Mucosa of gallbladder (tissue), 1 donor: ENCODE results near the gene SRCAP. TPM values are rescaled to one million over a fixed set of nuclear protein-coding genes. Genes with fewer than 3 reads are reported as not detected.
"Not testable (repeated sequence)": the region's sequence is repeated elsewhere in the genome, so short reads cannot be mapped to it uniquely, and the experiment has no call there.

ENCODE experiments used
- DNase-seq: peaks from one replicate; pipeline ENCODE4 v3.0.0-alpha.2; 2020; ENCODE audit warnings: low spot score
- total RNA-seq: library from RNA; stranded (reverse); gene quantifications from one replicate; pipeline ENCODE4 v1.2.1, GENCODE V29; 2021
- donor health status: DM: no; HTN: no; CAD: no.

Gene SRCAP
- total RNA-seq, 1 donor from 2014 or later, result 89.5 TPM

DNA sequence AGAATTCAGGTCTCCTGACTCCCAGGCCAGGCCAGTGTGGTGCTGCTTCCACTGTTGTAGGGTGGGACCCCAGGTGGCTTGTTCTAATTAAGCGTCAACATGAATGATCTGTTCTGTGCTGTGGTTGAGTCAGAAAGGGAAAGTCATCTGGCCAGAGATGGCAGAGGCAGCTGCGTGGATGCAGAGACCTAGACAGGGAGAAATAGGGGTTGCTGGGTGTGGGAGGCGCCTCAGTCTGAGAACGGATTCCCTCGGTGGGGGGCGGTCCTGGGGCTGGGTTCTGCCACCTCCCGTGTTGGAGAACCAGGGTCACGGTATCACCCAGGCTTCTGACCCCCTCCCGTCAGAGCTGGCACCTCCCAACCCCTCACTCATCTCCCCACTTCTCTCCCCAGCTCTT lies 35.2 kb upstream of the SRCAP start:
- no peak for DNase-seq

DNA sequence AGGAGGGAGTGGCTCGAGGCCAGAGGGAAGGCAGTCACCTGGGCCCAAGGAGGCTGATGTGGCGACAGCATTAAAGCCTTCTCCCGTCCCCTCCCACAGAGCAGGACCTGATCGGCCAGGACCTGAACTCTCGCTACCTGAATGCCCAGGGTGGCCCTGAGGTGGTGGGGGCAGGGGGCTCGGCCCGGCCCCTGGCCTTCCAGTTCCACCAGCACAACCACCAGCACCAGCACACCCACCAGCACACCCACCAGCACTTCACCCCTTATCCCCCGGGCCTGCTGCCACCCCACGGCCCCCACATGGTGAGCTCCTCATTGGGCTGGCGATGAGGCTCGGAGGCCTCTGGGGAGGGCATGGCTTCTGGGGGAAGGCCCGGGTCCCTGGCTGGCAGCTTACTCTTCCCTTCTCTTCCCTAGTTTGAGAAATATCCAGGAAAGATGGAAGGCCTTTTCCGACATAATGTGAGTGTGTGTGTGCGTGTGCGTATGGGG lies 34.3 kb upstream of the SRCAP start:
- DNase-seq, result no peak

DNA sequence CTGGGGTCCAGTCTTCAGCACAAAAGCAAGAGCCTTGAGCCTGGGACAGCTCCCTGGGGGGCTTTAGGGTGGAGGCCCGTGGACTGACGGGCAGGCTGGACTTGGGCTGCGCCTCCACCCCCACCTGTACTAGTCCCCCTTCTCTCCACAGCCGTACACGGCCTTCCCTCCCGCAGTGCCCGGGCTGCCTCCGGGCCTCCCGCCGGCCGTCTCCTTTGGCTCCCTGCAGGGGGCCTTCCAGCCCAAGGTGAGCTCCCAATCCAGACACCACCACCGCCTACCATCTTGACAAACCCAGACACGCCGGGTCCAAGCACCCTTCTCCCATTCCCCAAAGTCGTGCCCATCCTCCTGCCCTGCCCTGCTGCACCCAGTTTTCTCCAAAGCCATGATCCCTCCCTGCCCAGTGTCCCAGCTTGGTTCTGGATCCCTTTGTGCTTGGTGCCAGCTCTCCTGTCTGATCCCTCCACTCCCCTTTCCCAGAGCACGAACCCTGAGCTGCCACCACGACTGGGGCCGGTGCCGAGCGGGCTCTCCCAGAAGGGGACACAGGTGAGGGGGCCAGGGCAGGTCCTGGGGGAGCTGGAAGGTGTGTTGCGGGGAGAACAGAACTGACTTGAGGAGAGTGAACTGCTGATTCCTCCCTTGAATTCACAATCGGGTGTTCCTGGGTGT lies 33.7 kb upstream of the SRCAP start:
- no peak for DNase-seq

DNA sequence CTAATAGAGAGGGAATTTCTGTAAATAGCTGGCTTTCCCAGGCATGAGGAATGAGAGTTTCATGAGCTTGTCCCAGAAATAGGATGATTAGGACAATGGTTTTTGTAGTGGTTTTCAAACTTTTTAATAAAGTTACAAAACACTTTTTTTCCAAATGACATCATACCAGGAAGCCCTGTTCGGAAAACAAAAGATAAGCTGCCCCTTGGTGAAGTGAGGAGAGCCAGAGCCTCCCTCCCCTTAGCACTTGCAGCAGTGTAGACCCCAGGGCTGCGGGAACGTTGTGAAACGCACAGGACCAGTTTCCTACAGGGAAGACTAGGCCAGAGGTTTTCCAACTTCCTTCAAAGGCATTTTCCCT lies 33.2 kb upstream of the SRCAP start:
- no peak for DNase-seq

DNA sequence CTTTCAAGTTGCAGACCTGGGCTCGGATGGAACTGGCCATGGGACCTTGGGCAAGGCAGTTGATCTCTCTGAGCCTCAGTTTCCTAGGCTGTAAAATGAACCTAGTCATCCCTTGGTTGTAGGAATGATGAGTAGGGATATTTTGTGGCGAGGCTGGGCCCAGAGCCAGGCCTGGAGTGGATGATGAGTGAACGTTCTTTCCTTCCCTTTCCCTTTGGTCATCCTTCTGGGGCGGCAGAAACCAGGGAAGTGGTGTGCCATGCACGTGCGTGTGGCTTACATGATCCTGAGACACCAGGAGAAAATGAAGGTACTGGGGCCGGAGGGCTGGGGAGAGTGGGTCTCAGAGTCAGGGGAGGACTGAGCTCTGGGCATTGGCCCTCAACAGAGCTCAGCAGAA lies 32.3 kb upstream of the SRCAP start:
- no peak for DNase-seq

DNA sequence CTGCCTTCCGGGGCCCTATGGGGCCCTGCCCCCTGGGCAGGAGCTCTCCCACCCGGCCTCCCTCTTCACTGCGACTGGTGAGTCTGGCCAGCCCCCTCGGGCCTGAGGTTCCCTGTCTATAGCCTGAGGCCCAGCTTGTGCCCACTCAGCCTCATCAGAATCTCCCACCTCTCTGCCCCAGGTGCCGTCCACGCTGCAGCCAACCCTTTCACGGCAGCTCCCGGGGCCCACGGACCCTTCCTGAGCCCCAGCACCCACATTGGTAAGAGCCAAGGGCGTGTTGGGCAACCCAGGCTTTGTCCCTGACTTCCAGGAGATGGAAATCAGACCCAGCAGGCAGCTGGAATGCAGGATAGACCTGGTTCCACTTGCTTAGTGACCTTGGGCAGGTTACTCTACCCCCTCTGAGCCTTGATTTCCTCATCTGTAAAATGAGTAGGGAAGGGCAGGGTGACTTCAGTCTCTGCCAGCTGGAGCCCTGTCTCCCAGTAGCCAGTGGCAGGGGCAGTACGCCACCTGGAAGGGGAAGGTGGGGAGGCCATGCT lies 31.5 kb upstream of the SRCAP start:
- DNase-seq, result no peak

DNA sequence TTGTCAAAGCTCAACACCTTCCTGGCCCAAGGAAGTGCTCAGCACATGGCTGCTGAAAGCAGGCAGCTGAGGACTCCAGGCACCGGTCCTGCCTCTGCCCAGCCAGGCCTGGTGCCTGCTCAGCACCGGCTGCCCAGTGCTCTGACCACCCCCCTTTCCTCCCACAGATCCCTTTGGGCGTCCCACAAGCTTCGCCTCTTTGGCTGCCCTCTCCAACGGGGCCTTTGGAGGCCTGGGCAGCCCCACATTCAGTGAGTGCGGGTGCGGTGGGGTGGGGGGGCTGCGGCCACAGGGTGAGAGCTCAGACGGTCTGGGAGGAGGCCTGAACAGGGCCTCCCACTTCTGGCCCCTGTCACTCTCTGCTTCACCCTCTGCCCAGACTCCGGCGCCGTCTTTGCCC lies 30.6 kb upstream of the SRCAP start:
- no peak for DNase-seq

DNA sequence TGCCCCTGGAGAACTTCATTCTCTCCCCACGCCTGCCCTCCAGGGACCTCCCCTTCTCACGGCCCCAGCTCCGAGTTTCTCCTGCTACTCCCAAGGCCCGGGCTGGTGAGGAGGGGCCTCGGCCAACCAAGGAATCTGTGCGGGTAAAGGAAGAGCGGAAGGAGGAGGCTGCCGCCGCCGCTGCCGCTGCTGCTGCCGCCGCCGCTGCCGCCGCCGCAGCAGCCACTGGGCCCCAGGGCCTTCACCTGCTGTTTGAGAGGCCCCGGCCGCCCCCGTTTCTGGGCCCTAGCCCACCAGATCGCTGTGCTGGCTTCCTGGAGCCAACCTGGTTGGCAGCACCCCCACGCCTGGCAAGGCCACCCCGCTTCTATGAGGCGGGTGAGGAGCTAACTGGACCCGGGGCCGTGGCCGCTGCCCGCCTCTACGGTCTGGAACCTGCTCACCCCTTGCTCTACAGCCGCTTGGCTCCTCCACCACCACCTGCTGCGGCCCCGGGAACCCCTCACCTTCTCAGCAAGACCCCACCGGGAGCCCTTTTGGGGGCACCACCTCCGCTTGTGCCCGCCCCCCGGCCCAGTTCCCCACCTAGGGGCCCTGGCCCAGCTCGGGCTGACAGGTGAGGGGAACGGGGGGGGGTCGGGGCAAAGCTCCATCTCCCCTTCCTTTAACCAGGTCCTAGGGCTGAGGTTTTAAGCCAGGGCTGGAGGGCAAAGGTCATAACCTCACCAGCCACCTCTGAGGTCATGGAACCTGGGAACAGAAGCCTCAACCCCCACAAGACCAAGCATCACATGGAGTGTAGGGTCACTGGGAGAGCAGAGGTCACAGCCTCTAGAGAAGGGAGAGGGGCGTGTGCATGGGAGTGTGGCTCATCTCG lies 29.7 kb upstream of the SRCAP start:
- no peak for DNase-seq

DNA sequence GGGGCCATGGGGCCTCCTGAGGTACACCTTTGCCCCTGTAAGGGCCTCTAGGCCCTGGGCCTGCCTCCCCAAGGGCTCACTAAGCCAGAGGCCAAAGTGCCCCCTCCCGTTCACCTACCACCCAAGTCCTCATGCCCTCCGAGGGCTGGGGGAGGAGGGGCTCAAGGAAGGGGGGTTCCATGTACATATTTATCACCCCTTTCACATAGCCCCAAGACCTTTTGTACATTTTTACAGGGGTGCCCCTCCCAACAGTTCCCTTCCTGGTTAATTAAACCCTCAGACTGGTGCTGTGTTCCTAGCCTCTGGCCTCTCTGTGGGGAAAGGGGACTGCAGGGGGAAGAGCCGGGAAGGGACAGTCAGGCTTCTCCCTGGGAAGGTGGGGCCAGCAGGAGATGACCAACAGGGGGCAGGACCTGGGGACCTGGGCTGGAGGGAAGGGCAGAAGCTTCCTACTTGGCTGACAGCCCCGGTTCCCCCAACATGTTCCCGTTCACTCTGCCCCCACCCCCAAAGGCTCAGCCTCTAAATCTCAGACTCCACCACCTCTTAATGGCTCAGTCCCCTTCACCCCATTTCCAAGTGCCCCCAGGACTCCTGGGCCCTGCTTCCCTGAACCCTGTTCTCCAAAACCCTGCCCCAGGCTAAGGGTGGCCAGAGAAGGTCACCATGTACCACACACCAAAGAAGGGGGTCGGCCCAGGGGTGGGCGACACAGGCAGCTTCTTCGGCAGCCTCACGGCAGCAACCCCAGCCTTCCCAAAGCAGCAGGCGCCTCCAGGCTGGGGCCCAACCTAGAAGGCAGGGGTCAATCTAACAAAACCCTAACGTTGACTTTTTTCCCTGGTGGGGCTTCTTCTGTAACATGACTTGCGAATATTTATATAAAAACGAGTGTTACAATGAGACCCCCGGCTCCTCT lies 28.8 kb upstream of the SRCAP start:
- no peak for DNase-seq

DNA sequence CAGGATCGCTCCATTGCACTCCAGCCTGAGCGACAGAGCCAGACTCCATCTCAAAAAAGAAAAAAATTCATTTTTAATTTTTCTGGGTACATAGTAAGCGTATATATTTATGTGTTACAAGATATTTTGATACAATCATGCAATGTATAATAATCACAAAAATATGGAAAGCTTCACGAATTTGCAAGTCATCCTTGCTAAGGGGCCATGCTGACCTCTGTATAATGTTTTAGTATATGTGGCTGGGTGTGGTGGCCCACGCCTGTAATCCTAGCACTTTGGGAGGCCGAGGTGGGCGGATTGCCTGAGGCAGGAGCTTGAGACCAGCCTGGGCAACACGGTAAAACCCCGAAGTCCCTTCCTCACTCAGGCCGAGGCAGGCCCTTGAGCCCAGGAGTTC lies 23.8 kb upstream of the SRCAP start:
- DNase-seq, result no peak

DNA sequence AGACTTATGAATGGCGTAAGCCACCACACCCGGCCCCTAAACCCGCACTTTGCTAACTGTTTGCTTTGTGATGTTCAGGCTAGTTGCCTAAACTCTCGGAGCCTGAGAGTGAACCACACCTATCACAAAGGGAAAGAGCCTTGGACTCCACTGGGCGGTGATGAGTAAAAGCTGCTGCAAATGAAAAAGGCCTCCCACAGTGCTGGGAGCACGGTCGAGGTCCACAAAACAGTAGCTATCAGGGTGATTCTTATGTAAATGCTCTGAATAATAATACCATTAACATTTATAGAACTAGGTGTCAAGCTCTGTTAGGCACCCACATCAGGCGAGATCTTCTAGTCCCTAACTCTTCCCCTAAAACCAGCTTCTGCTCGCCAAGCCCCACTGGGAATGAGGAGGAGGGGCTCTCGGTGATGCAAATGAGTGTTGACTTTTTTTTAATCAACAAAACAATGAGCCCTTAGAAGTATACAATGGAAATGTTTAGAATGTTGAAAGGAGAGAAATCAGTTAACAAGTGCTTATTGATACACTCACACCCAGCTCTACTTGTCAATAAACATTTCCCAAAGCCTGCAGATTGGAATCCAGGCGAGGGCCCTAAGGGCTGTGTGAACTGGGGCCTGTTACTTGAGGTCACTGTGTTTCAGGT lies 20.9 kb upstream of the SRCAP start:
- DNase-seq, result no peak

DNA sequence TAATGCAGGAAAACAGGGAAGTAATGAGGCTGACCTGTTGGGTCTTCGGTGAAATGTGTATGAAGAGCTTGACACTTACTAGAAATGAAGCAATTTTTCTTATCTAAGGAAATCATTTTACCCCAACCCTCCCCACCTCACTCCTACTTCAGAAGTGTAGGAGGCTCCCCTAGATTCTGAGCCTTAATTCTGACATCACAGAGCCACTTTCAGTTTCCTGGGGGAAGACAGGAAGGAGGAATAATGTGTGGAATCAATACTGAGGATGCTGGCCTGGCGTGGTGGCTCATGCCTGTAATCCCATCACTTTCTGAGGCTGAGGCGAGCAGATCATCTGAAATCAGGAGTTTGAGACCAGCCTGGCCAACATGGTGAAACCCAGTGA lies 20.4 kb upstream of the SRCAP start:
- no peak for DNase-seq

DNA sequence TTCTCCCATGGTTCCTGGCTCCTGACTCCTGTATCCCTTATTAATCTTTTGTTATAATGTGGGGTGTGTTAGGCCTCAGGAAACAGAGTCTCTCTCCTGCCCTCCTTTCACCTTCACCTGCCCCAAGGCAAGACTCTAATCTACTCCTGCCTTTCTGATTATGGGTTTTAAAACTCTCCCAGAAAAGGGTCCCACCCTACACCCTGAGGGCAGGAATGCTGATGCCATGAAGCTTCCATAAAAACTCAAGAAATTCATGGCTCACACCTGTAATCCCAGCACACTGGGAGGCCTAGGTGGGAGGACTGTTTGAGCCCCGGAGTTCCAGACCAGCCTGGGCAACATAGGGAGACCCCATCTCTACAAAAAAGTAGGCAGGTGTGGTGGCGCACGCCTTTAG lies 18.6 kb upstream of the SRCAP start:
- DNase-seq, result no peak

DNA sequence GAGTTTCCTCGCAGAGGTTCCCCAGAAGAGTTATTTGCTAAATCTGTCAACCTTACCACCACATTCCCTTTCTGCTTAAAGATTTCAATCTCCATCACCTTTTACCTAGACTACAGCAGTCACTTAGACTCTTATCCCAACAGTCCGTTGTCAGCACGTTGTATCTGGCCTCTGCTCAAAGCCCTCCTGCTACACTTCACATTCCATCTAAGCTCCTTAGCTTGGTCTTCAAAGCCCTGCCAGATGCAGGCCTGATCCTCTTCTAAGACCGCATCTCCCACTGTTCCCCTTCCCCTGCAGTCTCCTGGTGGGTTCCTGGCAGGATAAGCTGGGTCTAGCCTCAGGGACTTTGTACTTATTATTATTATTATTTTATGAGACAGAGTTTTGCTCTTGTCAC lies 10.3 kb upstream of the SRCAP start:
- DNase-seq, result no peak

DNA sequence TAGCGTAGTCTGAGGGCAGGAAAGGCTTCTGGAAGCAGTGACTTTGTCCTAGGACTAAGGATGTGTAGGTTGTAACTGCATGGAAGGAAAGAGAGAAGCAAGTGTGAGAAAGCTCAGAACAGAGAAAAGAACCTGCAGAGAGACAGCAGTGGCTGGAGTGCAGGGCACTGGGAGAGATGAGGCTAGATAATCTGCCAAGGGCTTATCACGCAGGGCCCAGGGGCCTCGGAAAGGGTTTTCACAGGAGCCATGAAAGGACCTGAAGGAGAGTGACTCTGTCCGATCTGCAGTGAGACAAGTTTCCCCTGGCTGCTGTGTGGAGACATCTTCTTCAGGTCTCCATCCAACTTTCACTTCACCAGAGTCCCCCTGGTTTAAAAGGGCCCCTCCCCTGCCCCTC lies 7.1 kb upstream of the SRCAP start:
- DNase-seq, result no peak

DNA sequence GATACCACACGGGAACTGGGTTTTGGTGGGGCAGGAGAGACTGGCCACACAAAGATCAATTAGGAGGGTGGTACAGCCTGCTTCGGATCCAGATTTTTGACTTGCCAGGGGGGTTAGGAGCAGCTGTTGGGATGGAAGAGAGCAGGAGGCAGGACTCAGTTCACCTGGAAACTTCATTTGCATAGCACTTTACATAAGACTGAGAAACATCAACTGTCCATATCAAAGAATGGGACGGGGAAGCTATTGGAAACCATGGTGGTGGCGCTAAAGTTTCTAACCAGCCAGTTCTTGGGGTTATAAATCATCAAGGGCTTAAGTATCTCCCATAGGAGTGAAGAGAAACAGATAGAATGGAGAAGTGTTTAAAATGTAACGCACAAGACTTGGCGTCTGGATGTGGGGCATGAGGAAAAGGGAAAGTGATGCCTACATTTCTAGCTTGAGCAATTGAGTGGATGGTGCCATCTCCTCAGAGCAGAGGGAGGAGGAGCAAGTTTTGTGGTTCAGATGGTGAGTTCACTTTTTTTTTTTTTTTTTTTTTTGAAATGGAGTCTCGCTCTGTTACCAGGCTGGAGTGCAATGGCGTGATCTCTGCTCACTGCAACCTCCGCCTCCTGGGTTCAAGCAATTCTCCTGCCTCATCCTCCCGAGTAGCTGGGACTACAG lies 6.4 kb upstream of the SRCAP start:
- no peak for DNase-seq

DNA sequence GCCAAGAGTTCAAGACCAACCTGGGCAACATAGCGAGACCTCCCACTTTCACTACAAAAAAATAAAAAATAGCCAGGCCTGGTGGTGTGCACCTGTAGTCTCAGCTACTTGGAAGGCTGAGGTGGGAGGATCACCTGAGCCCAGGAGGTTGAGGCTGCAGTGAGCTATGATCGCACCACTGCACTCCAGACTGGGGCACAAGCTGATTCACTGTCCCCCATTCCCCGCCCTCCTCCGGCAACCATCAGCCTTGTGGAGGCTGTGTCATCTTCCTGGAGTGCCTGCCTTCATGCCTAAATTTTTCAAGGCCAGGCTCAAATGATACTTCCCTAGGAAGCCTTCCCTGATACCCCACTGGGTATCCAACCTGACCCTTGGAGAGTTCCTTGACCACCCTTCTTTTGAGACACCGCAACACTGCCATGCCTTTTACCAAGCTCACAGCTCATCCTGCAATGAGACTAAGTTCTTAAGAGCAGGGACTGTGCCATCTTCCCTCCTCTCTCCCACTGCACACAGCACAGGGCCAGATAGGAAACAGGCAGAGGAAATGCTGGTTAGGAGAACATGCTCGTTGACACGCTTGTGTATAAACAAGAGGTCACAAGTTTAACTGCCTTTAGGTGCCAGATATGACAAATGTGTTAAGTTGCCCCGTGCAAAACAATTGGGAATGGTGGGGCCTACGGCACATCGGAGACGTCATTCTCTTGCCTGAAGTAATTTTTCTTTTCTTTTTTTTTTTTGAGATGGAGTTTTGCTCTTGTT lies 3.9 kb upstream of the SRCAP start:
- DNase-seq, result no peak

DNA sequence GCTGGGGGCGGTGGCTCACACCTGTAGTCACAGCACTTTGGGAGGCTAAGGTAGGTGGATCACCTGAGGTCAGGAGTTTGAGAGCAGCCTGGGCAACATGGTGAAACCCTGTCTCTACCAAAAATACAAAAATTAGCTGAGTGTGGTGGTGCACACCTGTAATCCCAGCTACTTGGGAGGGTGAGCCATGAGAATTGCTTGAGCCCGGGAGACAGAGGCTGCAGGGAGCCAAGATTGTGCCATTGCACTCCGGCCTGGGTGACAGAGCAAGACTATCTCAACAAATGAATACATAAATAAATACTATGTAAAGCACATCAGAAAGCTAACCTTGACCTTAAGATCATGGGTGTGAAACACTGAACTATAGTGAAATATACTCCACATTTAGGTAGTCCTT lies 2.3 kb upstream of the SRCAP start:
- DNase-seq, result not testable (repeated sequence)

DNA sequence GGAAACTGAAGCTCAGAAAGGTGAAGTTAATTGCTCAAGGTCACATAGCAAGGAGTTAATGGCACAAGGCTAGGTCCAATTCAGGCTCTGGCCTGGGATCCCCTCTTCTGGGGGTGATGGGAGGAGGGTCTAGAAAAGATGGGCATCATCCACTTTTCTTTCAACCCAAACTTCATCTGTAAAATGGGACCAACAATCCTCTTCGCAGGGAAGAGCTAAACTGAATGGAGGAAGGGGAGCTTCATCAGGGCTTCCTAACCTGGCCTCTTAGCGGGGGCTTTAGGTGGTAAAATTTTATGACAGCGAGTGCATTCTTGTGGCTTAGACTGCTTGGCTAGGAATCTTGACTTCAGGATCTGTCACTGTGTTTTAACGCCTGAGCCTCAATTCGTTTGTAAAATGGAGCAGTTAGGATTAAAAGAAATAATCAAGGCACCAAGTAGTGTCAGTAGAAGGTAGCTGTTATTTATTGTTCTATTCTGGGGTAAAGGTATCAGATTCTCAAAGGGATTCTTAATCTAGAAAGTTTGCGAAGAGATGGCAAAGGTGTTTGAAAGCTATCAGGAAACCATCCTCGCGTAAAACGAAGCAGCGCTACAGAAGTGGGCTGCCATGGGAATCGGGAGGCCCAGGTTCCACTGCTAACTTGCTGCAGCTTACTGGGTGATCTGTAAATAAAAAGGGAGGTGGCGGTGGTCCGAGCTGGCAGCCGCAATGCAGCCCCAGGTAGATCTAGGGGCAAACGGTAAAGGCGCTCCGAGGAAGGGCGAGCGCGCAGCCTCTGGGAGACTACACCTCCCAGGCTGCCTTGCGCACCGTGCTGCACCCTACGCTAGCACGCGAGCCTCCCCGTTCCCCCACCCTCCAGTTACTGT lies 1.5 kb upstream of the SRCAP start:
- no peak for DNase-seq
